Cardiac muscle cell (in vitro differentiated cells and primary cell): Measurements from ENCODE around the gene GPC5. TPM values are rescaled to one million over a fixed set of nuclear protein-coding genes. Genes with fewer than 3 reads are reported as not detected.

Experiments used
- DNase-seq, 2 donors: peaks; one replicate each; pipeline versions ENCODE4 v3.0.0 to v3.0.0-alpha.2; 2010 to 2017; ENCODE audit warnings: low read depth in 1 of 2, low spot score in 1 of 2
- H3K27ac ChIP-seq: fragments of 200-600 bp; sonication (generic); 2 replicates; pipeline ENCODE4 v1.5.1; 2016
- H3K27me3 ChIP-seq: fragments of 200-600 bp; sonication (generic); 2 replicates; pipeline ENCODE4 v1.6.0; 2016; ENCODE audit warnings: control low read depth
- H3K36me3 ChIP-seq: fragments of 200-600 bp; sonication (generic); 2 replicates; pipeline ENCODE4 v1.5.1; 2016; ENCODE audit warnings: control low read depth
- H3K4me1 ChIP-seq: fragments of 200-600 bp; sonication (generic); 2 replicates; pipeline ENCODE4 v1.8.1; 2017; ENCODE audit warnings: low read depth, mild to moderate bottlenecking, mixed run types
- H3K4me3 ChIP-seq: fragments of 200-600 bp; sonication (generic); 2 replicates; pipeline ENCODE4 v1.5.1; 2016; ENCODE audit warnings: mild to moderate bottlenecking
- H3K9me3 ChIP-seq: fragments of 200-600 bp; sonication (generic); 2 replicates; pipeline ENCODE4 v1.5.1; 2017; ENCODE audit warnings: low read depth, mild to moderate bottlenecking, control low read depth
- polyA plus RNA-seq: library from polyadenylated mRNA; unstranded; fragments of >200 nt; fragmentation: Nextera tagmentation; extraction: Ambion mirVana; gene quantifications from 2 replicates; pipeline ENCODE4 v1.2.1, GENCODE V29; 2016
- total RNA-seq: library from RNA; depleted of rRNA; stranded (reverse); fragments of >200 nt; gene quantifications from 2 replicates; pipeline ENCODE4 v1.2.3, GENCODE V29; 2016
- TF ChIP-seq, protein P1 (sequence below): IDR thresholded peaks from 2 replicates; pipeline ENCODE4 v1.5.1; 2012; ENCODE audit warnings: low read depth, mild to moderate bottlenecking, low read length

Gene GPC5
- total and polyA plus RNA-seq, 2 experiments from 2014 or later, result 0.97 to 3.3 TPM

DNA sequence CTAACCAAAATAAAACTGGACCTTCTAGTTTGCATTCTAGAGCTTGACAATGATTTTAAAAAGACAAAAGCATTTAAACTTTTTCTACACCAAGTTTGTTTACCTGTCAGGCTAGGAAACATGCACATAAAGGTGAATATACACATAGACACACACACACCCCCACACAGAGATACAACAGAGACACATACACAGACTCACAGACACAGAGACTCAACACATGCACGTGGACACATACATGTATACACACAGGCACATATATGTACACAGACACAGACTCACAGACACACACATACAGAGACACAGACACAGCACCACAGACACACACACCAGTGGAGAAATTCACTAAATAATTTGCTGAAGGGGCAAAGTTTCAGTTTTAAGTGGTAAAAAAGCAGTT, 155.7 kb downstream of the GPC5 start:
- no peaks in the 10 kb centered on the region for H3K9me3 ChIP-seq
- TF ChIP-seq, protein P1, sequence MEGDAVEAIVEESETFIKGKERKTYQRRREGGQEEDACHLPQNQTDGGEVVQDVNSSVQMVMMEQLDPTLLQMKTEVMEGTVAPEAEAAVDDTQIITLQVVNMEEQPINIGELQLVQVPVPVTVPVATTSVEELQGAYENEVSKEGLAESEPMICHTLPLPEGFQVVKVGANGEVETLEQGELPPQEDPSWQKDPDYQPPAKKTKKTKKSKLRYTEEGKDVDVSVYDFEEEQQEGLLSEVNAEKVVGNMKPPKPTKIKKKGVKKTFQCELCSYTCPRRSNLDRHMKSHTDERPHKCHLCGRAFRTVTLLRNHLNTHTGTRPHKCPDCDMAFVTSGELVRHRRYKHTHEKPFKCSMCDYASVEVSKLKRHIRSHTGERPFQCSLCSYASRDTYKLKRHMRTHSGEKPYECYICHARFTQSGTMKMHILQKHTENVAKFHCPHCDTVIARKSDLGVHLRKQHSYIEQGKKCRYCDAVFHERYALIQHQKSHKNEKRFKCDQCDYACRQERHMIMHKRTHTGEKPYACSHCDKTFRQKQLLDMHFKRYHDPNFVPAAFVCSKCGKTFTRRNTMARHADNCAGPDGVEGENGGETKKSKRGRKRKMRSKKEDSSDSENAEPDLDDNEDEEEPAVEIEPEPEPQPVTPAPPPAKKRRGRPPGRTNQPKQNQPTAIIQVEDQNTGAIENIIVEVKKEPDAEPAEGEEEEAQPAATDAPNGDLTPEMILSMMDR, result no peak
- H3K27me3 ChIP-seq, result no peaks in the 10 kb centered on the region
- no peak overlapping the region for H3K4me3 ChIP-seq
- no peak for DNase-seq
- H3K4me1 ChIP-seq, result no peaks in the 10 kb centered on the region
- H3K36me3 ChIP-seq, result no peaks in the 10 kb centered on the region
- H3K27ac ChIP-seq, result no peak overlapping the region

DNA sequence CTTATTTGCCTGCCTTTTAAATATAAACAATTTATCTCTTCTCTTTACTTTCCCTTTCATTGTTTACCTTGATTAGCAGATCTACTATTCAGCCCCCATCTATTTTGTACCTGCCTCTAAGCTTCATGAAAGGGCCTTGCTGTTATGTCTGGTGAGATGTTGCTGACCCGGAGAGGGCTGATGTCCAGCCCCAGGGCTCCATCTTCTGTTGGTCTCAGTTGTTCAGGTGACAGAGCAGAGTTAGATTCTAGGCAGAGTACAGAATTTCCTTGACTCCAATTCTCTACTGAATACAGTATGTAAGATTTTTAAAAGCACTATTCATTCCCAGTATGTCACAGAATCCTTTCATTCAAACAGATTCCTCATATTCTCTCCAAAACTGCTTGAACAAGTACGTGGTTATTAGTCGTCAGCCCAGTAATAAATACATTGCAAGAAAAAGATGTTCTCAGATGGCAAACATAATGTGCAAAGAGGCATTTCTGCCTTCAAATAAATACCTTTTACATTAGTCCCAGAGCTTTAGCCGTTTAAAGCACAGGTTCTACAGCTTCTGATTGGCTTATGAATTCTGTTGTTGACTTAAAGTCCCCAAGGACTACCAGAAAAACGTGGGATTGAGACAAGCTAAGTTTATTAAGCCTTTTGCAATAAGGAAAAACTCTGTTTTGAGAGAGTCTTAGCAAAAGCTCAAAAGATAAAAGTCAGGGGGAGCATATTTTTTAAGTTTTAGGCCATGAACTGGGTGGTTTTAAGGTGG, 159.1 kb downstream of the GPC5 start:
- Histone ChIP-seq H3K4me1 (no peaks in the 10 kb centered on the region), H3K27me3 (no peaks in the 10 kb centered on the region), H3K27ac (no peak overlapping the region), H3K36me3 (no peaks in the 10 kb centered on the region), H3K4me3 (no peak overlapping the region), H3K9me3 (no peaks in the 10 kb centered on the region)
- no peak for DNase-seq
- TF ChIP-seq, protein P1, result no peak

- Histone ChIP-seq H3K27ac (no peak overlapping the region), H3K27me3 (no peaks in the 10 kb centered on the region), H3K4me3 (no peak overlapping the region), H3K36me3 (no peaks in the 10 kb centered on the region), H3K9me3 (no peaks in the 10 kb centered on the region), H3K4me1 (no peaks in the 10 kb centered on the region)
- no peak for DNase-seq
- TF ChIP-seq, protein P1, result no peak
Measured at GRCh38 chr13:91563799-91564198, 165.4 kb downstream of the GPC5 start.

- TF ChIP-seq, protein P1, result no peak
- no peaks in the 10 kb centered on the region for H3K36me3 ChIP-seq
- no peak overlapping the region for H3K4me3 ChIP-seq
- DNase-seq, result no peak
- no peak overlapping the region for H3K27ac ChIP-seq
- H3K4me1 ChIP-seq, result no peaks in the 10 kb centered on the region
- no peaks in the 10 kb centered on the region for H3K27me3 ChIP-seq
- H3K9me3 ChIP-seq, result no peaks in the 10 kb centered on the region
Measured at GRCh38 chr13:91564396-91564795, 166.0 kb downstream of the GPC5 start.

DNA sequence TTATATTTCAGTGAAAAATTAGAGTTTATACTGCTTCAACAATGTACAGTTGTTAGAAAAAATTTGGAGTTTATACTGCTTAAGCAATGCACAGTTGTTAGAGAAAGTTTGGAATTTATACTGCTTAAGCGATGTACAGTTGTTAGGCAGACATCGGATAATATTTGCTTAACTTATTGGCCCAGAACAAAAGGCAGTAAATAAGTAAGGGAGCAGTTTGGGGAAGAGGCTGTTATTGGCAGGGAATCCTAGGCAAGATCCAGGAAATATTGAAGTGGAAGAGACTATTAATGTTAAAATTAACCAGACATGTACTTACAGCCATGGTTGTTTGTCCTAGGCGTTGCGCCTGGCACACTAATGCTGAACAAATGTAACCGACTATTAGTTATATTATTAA, 166.9 kb downstream of the GPC5 start:
- H3K4me1 ChIP-seq, result no peaks in the 10 kb centered on the region
- DNase-seq, result no peak
- no peaks in the 10 kb centered on the region for H3K27me3 ChIP-seq
- no peak overlapping the region for H3K27ac ChIP-seq
- TF ChIP-seq, protein P1, result no peak
- no peak overlapping the region for H3K4me3 ChIP-seq
- no peaks in the 10 kb centered on the region for H3K9me3 ChIP-seq
- no peaks in the 10 kb centered on the region for H3K36me3 ChIP-seq
